ENCODE results near the gene TSPAN7. TPM values are rescaled to one million over a fixed set of nuclear protein-coding genes. Genes with fewer than 3 reads are reported as not detected.

Gene TSPAN7
- total RNA-seq, 1 experiment from 2014 or later: not detected

GRCh38 chrX:38672646-38673045, 111.3 kb downstream of the TSPAN7 start:
- H4K20me1 ChIP-seq (ENCODE audit: low read length): no peaks in the 10 kb centered on the region
- intact Hi-C loops (cut with micrococcal nuclease): no loop called here
- no peak overlapping the region for H3K4me3 ChIP-seq (ENCODE audit: low read length)
- BruUV-seq (replicated peaks): no TSS peak
- no peaks in the 10 kb centered on the region for H3K9me2 ChIP-seq (replicated peaks; ENCODE audit: low read length)
- no peaks in the 10 kb centered on the region for H3K36me3 ChIP-seq (ENCODE audit: low read depth, low read length)
- no peaks in the 10 kb centered on the region for H3F3A ChIP-seq (ENCODE audit: low read length, unreplicated experiment)
- CTCF ChIA-PET: no interaction called here
- no peak overlapping the region for H2AFZ ChIP-seq (ENCODE audit: low read length)
- H3K27me3 ChIP-seq (ENCODE audit: low read length): peaks cover 25% of the 10 kb centered on the region
- no peak overlapping the region for H3K4me2 ChIP-seq (ENCODE audit: low read length)
- H3K27ac ChIP-seq (ENCODE audit: low read length): no peak overlapping the region
- ATAC-seq (no peak), DNase-seq (no peak)
- H3K79me2 ChIP-seq (ENCODE audit: low read length): no peaks in the 10 kb centered on the region
- H3K9me3 ChIP-seq (ENCODE audit: low read length): no peaks in the 10 kb centered on the region
- TF ChIP-seq CTCF (conservative IDR thresholded peaks at IDR 0.05; ENCODE audit: low read depth, low read length): no peak
- TF ChIP-seq EZH2phosphoT487 (IDR thresholded peaks at IDR 0.05; ENCODE audit: borderline replicate concordance, low read length): no peak
- TF ChIP-seq EZH2 (IDR thresholded peaks at IDR 0.05; ENCODE audit: low read length, unreplicated experiment): no peak
- POLR2A ChIA-PET (ENCODE audit: unreplicated experiment): no interaction called here
- no peak overlapping the region for H3K9ac ChIP-seq (ENCODE audit: low read length)
- no peaks in the 10 kb centered on the region for H3K4me1 ChIP-seq (ENCODE audit: insufficient read depth, low read length)

GRCh38 chrX:38675856-38676255, 114.5 kb downstream of the TSPAN7 start:
- Histone ChIP-seq H3K9me2 (replicated peaks; ENCODE audit: low read length) (no peaks in the 10 kb centered on the region), H3K4me3 (ENCODE audit: low read length) (no peak overlapping the region), H3K79me2 (ENCODE audit: low read length) (no peaks in the 10 kb centered on the region), H2AFZ (ENCODE audit: low read length) (no peak overlapping the region), H3K4me2 (ENCODE audit: low read length) (no peak overlapping the region), H3K27me3 (ENCODE audit: low read length) (peaks cover 55% of the 10 kb centered on the region), H3K9me3 (ENCODE audit: low read length) (no peaks in the 10 kb centered on the region), H4K20me1 (ENCODE audit: low read length) (no peaks in the 10 kb centered on the region), H3K9ac (ENCODE audit: low read length) (no peak overlapping the region), H3F3A (ENCODE audit: low read length, unreplicated experiment) (no peaks in the 10 kb centered on the region), H3K36me3 (ENCODE audit: low read depth, low read length) (no peaks in the 10 kb centered on the region), H3K4me1 (ENCODE audit: insufficient read depth, low read length) (no peaks in the 10 kb centered on the region), H3K27ac (ENCODE audit: low read length) (no peak overlapping the region)
- no TSS peak for BruUV-seq (replicated peaks)
- TF ChIP-seq EZH2 (IDR thresholded peaks at IDR 0.05; ENCODE audit: low read length, unreplicated experiment) (no peak), EZH2phosphoT487 (IDR thresholded peaks at IDR 0.05; ENCODE audit: borderline replicate concordance, low read length) (no peak), CTCF (conservative IDR thresholded peaks at IDR 0.05; ENCODE audit: low read depth, low read length) (no peak)
- ATAC-seq (no peak), DNase-seq (no peak)
- ChIA-PET POLR2A (ENCODE audit: unreplicated experiment) (no interaction called here), CTCF (no interaction called here)
- intact Hi-C loops (cut with micrococcal nuclease): no loop called here

DNA sequence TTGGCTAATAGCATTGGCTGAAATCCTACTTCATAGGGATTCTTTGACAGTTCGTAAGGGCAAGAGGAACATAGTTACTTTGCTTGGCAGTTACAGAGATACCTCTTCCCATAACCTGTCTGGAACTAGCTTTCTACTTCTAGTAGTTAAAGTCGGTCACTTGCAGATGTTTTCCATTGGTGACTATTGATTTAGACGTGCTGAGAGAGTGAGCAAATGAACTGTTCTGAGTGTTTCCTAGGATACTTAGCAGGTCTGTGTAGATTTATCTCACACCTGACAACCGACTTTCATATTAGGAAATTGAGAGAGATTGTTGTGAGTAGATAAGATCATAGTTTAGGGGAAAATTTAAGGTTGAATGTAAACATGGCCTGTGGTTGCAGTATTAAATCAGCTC, 116.8 kb downstream of the TSPAN7 start:
- H3K27me3 ChIP-seq (ENCODE audit: low read length): peaks cover 61% of the 10 kb centered on the region
- no peak for ATAC-seq
- H3K36me3 ChIP-seq (ENCODE audit: low read depth, low read length): no peaks in the 10 kb centered on the region
- POLR2A ChIA-PET (ENCODE audit: unreplicated experiment): no interaction called here
- no peak for TF ChIP-seq EZH2 (IDR thresholded peaks at IDR 0.05; ENCODE audit: low read length, unreplicated experiment)
- TF ChIP-seq CTCF (conservative IDR thresholded peaks at IDR 0.05; ENCODE audit: low read depth, low read length): no peak
- no peak for TF ChIP-seq EZH2phosphoT487 (IDR thresholded peaks at IDR 0.05; ENCODE audit: borderline replicate concordance, low read length)
- H2AFZ ChIP-seq (ENCODE audit: low read length): no peak overlapping the region
- no peak overlapping the region for H3K9ac ChIP-seq (ENCODE audit: low read length)
- DNase-seq: no peak
- no peak overlapping the region for H3K4me3 ChIP-seq (ENCODE audit: low read length)
- intact Hi-C loops (cut with micrococcal nuclease): no loop called here
- no peaks in the 10 kb centered on the region for H4K20me1 ChIP-seq (ENCODE audit: low read length)
- no peaks in the 10 kb centered on the region for H3K79me2 ChIP-seq (ENCODE audit: low read length)
- CTCF ChIA-PET: no interaction called here
- no peak overlapping the region for H3K4me2 ChIP-seq (ENCODE audit: low read length)
- no peaks in the 10 kb centered on the region for H3K4me1 ChIP-seq (ENCODE audit: insufficient read depth, low read length)
- H3F3A ChIP-seq (ENCODE audit: low read length, unreplicated experiment): no peaks in the 10 kb centered on the region
- no peak overlapping the region for H3K27ac ChIP-seq (ENCODE audit: low read length)
- no peaks in the 10 kb centered on the region for H3K9me2 ChIP-seq (replicated peaks; ENCODE audit: low read length)
- no peaks in the 10 kb centered on the region for H3K9me3 ChIP-seq (ENCODE audit: low read length)
- BruUV-seq (replicated peaks): no TSS peak
